HL-60 (cell line): ENCODE results near the gene EMC9.
A peak's percentile ranks its signal among the peaks of the same experiment; 100 is the strongest.

Experiments used
- DNase-seq, 2 experiments: peaks; one replicate each; pipeline ENCODE4 v3.0.0-alpha.2; 2010 to 2020; ENCODE audit warnings: low read depth in 1 of 2, low spot score in 1 of 2
- H3K27ac ChIP-seq: fragments of 250-450 bp; sonication (Bioruptor Pico); replicated peaks from 2 replicates; pipeline ENCODE4 v1.5.1; 2020; ENCODE audit warnings: mild to moderate bottlenecking, moderate library complexity
- H3K27me3 ChIP-seq: fragments of 250-450 bp; sonication (Bioruptor Pico); 2 replicates; pipeline ENCODE4 v1.5.1; 2021; ENCODE audit warnings: mild to moderate bottlenecking, moderate library complexity; ENCODE audit not compliant: insufficient read depth, poor library complexity, severe bottlenecking
- H3K4me3 ChIP-seq: replicated peaks from 2 replicates; pipeline ENCODE4 v1.5.1; 2011; ENCODE audit warnings: mild to moderate bottlenecking, control low read depth, low read length; ENCODE audit not compliant: insufficient read depth
- GABPA ChIP-seq: IDR thresholded peaks from 2 replicates; pipeline ENCODE4 v1.6.1; 2012; ENCODE audit warnings: low read depth
- POLR2AphosphoS5 ChIP-seq: IDR thresholded peaks from 2 replicates; pipeline ENCODE4 v1.6.1; 2012; ENCODE audit warnings: low read depth
- SPI1 ChIP-seq: IDR thresholded peaks from 2 replicates; pipeline ENCODE4 v1.6.1; 2012; ENCODE audit warnings: low read depth, mild to moderate bottlenecking, borderline replicate concordance
- TF ChIP-seq, protein P1 (sequence below): IDR thresholded peaks from 2 replicates; pipeline ENCODE4 v1.6.1; 2012; ENCODE audit warnings: low read depth; ENCODE audit not compliant: insufficient replicate concordance
- TF ChIP-seq, protein P2 (sequence below): IDR thresholded peaks from one replicate; pipeline ENCODE4 v1.5.1; 2011; ENCODE audit warnings: low read length, control low read depth, inconsistent platforms; ENCODE audit not compliant: insufficient read depth

The EMC9 gene

DNA sequence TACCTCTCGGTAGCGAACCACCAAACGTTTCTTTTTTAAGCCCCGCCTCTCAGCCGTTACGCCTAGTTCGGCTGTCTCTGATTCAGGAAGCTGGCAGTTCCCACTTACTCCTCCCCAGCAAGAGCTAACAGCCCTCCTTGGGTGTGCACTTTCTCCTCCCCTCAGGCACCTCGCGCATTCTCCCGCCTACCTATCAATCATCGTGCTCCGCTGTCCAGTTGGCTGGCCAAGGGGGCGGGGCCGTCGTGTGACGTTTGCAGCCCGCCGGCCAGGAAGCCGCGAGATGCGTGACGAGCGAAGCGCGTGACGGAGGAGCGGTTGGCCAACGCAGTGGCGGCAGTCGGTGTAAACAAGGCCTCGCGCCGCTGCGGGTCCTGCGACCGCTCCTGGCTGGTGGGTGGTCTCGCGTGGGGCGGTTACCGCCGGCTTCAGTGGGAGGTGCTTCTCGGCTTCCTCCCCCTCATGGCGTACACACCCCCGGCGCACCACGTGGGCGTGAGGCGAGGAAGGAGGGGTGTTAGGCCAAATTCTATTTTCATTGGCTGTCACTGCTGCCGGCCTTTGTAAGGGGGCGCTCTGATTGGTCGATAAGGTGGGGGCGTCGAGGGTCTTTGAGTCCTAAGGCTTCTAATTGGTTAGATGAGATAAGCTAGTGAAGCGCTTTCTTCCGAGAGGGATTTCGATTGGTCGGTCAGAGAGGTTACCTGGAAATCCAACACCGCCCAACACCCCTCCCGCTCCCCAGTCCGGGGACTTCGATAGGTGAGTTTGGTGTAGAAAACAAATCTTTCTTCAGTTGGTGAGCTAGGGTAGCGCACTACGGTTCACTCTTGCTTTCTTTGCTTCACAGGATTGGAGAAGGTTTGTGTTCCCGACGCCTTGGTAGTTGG, 26.6 kb downstream of the EMC9 start, which contains the start of the genes DCAF11 and NRL:
TSS of gene DCAF11 (plus strand) at position 246 of the 890 bp plus-strand sequence. CDS start 818 bp downstream, outside the sequence.
TSS of gene NRL (minus strand) at position 418 of the 890 bp plus-strand sequence. CDS start 32,101 bp downstream, outside the sequence.
- peak within 1 kb of the TSS; percentile 97 for H3K27ac ChIP-seq
- peak; percentile 26; the same call in 1 of the 2 replicates for TF ChIP-seq SPI1
- TF ChIP-seq POLR2AphosphoS5: peak; percentile 72; the same call in 1 of the 2 replicates
- peak; percentile 19; the same call in 1 of the 2 replicates for TF ChIP-seq GABPA
- TF ChIP-seq, protein P1, sequence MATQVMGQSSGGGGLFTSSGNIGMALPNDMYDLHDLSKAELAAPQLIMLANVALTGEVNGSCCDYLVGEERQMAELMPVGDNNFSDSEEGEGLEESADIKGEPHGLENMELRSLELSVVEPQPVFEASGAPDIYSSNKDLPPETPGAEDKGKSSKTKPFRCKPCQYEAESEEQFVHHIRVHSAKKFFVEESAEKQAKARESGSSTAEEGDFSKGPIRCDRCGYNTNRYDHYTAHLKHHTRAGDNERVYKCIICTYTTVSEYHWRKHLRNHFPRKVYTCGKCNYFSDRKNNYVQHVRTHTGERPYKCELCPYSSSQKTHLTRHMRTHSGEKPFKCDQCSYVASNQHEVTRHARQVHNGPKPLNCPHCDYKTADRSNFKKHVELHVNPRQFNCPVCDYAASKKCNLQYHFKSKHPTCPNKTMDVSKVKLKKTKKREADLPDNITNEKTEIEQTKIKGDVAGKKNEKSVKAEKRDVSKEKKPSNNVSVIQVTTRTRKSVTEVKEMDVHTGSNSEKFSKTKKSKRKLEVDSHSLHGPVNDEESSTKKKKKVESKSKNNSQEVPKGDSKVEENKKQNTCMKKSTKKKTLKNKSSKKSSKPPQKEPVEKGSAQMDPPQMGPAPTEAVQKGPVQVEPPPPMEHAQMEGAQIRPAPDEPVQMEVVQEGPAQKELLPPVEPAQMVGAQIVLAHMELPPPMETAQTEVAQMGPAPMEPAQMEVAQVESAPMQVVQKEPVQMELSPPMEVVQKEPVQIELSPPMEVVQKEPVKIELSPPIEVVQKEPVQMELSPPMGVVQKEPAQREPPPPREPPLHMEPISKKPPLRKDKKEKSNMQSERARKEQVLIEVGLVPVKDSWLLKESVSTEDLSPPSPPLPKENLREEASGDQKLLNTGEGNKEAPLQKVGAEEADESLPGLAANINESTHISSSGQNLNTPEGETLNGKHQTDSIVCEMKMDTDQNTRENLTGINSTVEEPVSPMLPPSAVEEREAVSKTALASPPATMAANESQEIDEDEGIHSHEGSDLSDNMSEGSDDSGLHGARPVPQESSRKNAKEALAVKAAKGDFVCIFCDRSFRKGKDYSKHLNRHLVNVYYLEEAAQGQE: no peak
- peak within 1 kb of the TSS; percentile 88 for H3K4me3 ChIP-seq
- no peaks in the 10 kb centered on the region for H3K27me3 ChIP-seq
- DNase-seq: peak; percentile 99 to 100

DNA sequence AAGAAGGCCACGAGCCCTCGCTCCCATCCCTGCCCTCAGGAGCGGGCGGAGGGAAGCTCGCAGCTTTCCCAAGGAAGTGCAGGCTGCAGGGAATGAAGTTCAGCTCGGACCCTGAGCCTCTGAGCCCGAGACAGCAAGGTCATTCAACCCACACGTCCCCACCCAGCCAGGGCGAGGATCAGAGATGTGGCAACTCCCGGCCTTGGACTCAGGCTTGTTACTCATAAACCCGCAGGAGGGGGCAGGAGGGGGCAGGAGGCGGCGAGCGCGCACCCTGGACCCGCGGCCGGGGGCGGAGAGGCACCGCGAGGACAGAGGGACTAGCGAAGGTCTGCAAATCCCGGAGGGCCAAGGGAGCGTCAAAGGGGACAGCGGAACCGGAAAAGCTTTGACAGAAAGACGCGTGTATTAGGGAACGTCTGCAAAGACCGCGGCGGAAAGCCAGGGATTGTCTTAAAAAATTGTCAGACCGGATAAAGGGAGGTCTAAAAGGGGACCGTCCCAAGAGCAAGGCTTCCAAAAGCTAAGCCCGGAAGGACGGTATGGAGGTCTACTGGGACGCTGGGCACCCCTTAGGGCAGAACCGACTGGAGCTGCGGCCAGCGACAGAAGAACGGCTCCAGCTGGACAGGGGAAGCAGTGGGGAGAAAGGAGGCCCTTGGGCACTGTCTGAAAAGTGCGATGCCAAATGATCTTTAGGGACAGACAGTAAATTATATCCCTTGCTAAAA, 27.4 kb downstream of the EMC9 start:
- peak; percentile 79 to 93 for DNase-seq
- H3K4me3 ChIP-seq: peak overlapping the region; percentile 65
- H3K27me3 ChIP-seq: no peaks in the 10 kb centered on the region
- H3K27ac ChIP-seq: peak overlapping the region; percentile 97
- TF ChIP-seq, protein P1: peak; percentile 47
- TF ChIP-seq SPI1 (0 out of 2 replicates have a peak, but pooled peaks have one; percentile 8), POLR2AphosphoS5 (peak; percentile 76; the same call in 1 of the 2 replicates), GABPA (peak; percentile 78)
- TF ChIP-seq, protein P2, sequence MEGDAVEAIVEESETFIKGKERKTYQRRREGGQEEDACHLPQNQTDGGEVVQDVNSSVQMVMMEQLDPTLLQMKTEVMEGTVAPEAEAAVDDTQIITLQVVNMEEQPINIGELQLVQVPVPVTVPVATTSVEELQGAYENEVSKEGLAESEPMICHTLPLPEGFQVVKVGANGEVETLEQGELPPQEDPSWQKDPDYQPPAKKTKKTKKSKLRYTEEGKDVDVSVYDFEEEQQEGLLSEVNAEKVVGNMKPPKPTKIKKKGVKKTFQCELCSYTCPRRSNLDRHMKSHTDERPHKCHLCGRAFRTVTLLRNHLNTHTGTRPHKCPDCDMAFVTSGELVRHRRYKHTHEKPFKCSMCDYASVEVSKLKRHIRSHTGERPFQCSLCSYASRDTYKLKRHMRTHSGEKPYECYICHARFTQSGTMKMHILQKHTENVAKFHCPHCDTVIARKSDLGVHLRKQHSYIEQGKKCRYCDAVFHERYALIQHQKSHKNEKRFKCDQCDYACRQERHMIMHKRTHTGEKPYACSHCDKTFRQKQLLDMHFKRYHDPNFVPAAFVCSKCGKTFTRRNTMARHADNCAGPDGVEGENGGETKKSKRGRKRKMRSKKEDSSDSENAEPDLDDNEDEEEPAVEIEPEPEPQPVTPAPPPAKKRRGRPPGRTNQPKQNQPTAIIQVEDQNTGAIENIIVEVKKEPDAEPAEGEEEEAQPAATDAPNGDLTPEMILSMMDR: no peak

DNA sequence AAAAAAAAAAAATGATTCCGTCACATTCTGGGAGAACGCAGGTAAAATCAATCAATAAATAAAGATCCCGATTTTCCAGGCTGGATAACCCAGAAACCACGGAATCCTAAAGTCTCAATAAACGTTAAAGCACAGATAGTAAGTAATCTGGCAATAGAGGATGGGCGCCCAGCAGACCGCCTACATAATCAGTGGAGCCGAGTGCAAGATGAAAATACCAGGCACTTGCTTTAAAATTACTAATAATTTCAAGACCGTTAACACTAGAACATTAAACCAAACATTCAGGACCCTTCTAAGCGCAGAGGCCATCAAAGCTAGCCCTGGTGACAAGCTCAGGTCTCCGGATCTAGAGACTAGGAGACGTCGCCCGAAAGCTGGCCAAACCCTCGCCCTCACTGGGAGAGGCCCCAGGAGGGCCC, 28.0 kb downstream of the EMC9 start:
- DNase-seq: no peak
- peak overlapping the region; percentile 65 for H3K4me3 ChIP-seq
- TF ChIP-seq, protein P2: no peak
- TF ChIP-seq, protein P1: no peak
- no peak for TF ChIP-seq SPI1
- no peak for TF ChIP-seq POLR2AphosphoS5
- no peak for TF ChIP-seq GABPA

More for the DNA sequence above, 28.0 kb downstream of the EMC9 start:
- Histone ChIP-seq H3K27me3 (no peaks in the 10 kb centered on the region), H3K27ac (peak overlapping the region; percentile 97)
